GM12878 (cell line): ENCODE measurements around the gene RPS3A. TPM values are rescaled to one million over a fixed set of nuclear protein-coding genes. Genes with fewer than 3 reads are reported as not detected.
"Not testable (repeated sequence)": the region's sequence is repeated elsewhere in the genome, so short reads cannot be mapped to it uniquely, and the experiment has no call there.

Source experiments
- ATAC-seq: fragments of 200-7000 bp; cut with Tn5 transposase; 3 replicates; pipeline ENCODE4 v1.9.1; 2020; ENCODE audit warnings: mild to moderate bottlenecking, moderate library complexity
- BruUV-seq: library from RNA; stranded (reverse); fragments of 400-500 nt; replicated peaks from 2 replicates; lab custom pipeline; 2021; lab: Mats Ljungman, UMichigan
- CTCF ChIA-PET: fragments of 300-600 bp; sonication (Branson Sonifier 250); formaldehyde crosslinking; extraction: SDS; loops from one replicate; lab custom pipeline; 2021; ENCODE audit warnings: inconsistent platforms; lab: Yijun Ruan, JAX
- POLR2A ChIA-PET: fragments of 350-600 bp; formaldehyde crosslinking; extraction: SDS; loops from one replicate; lab custom pipeline; 2021; ENCODE audit warnings: inconsistent platforms; lab: Charles Lee
- RAD21 ChIA-PET: fragments of 300-600 bp; sonication (Branson Sonifier 250); formaldehyde crosslinking; loops from one replicate; lab custom pipeline; 2023; ENCODE audit warnings: antibody characterized with exemption; ENCODE audit not compliant: unreplicated experiment; lab: Charles Lee
- SMC1A ChIA-PET: fragments of 300-600 bp; sonication (Branson Sonifier 250); formaldehyde crosslinking; loops from one replicate; lab custom pipeline; 2023; ENCODE audit not compliant: unreplicated experiment, uncharacterized antibody; lab: Charles Lee
- DNase-seq: peaks from one replicate; pipeline ENCODE4 v3.0.0-alpha.2; 2011; ENCODE audit warnings: low read depth, low spot score
- FAIRE-seq: peaks from 3 replicates; lab custom pipeline; 2011; peaks lifted over from hg19 to GRCh38; lab: Jason Lieb, UNC
- H2AFZ ChIP-seq: 2 replicates; pipeline ENCODE4 v1.6.0; 2011; ENCODE audit warnings: low read depth, low read length, control low read depth; ENCODE audit not compliant: control insufficient read depth
- H3K27ac ChIP-seq: 2 replicates; pipeline ENCODE4 v1.5.1; 2011; ENCODE audit warnings: control low read depth; ENCODE audit not compliant: control insufficient read depth, insufficient read depth
- H3K27me3 ChIP-seq, 2 experiments: replicated peaks in 1 of 2; 2 replicates each; pipeline versions ENCODE4 v1.6.0 to v1.6.1; 2011; ENCODE audit warnings: low read length in 1 of 2; ENCODE audit not compliant: control insufficient read depth in 2 of 2, insufficient read depth in 2 of 2
- H3K36me3 ChIP-seq, 2 experiments: 2 replicates each; pipeline ENCODE4 v1.5.1; 2011; ENCODE audit warnings: low read length in 1 of 2; ENCODE audit not compliant: control insufficient read depth in 2 of 2, insufficient read depth in 2 of 2
- H3K4me1 ChIP-seq: 2 replicates; pipeline ENCODE4 v1.6.1; 2011; ENCODE audit warnings: mild to moderate bottlenecking, low read length, moderate library complexity, mixed read lengths; ENCODE audit not compliant: control insufficient read depth, insufficient read depth
- H3K4me2 ChIP-seq: 2 replicates; pipeline ENCODE4 v1.6.0; 2011; ENCODE audit warnings: control low read depth; ENCODE audit not compliant: control insufficient read depth, insufficient read depth
- H3K4me3 ChIP-seq: fragments of 200-600 bp; sonication (generic); 2 replicates; pipeline ENCODE4 v1.5.1; 2016
- H3K79me2 ChIP-seq: 2 replicates; pipeline ENCODE4 v1.6.0; 2011; ENCODE audit warnings: low read length; ENCODE audit not compliant: control insufficient read depth, insufficient read depth
- H3K9ac ChIP-seq: 2 replicates; pipeline ENCODE4 v1.8.0; 2011; ENCODE audit warnings: low read length, control low read depth, mixed read lengths; ENCODE audit not compliant: control insufficient read depth, insufficient read depth
- H3K9me3 ChIP-seq: replicated peaks from 3 replicates; pipeline ENCODE4 v1.5.1; 2011; ENCODE audit warnings: mild to moderate bottlenecking, low read length; ENCODE audit not compliant: control insufficient read depth, insufficient read depth
- H4K20me1 ChIP-seq: 2 replicates; pipeline ENCODE4 v1.6.0; 2011; ENCODE audit not compliant: control insufficient read depth, insufficient read depth
- CHD4 ChIP-seq: fragments of 200-600 bp; sonication (generic); IDR thresholded peaks from 2 replicates; pipeline ENCODE4 v1.6.1; 2016; ENCODE audit warnings: mild to moderate bottlenecking
- MEF2A ChIP-seq: IDR thresholded peaks from 2 replicates; pipeline ENCODE4 v1.6.1; 2011; ENCODE audit warnings: low read depth, mild to moderate bottlenecking, low read length, moderate library complexity; ENCODE audit not compliant: insufficient read depth
- MTA2 ChIP-seq: fragments of 450-650 bp; IDR thresholded peaks from 2 replicates; pipeline ENCODE4 v1.6.1; 2016; ENCODE audit warnings: low read depth, mild to moderate bottlenecking, moderate library complexity
- NFIC ChIP-seq: IDR thresholded peaks from 2 replicates; pipeline ENCODE4 v1.6.1; 2012; ENCODE audit warnings: low read depth, mild to moderate bottlenecking, inconsistent platforms, low read length, moderate library complexity
- REST ChIP-seq: IDR thresholded peaks from 2 replicates; pipeline ENCODE4 v1.6.1; 2012; ENCODE audit warnings: mild to moderate bottlenecking, low read depth, low read length
- SP1 ChIP-seq: IDR thresholded peaks from one replicate; pipeline ENCODE4 v1.6.1; 2011; ENCODE audit warnings: low read depth, low read length
- TARDBP ChIP-seq: IDR thresholded peaks from 2 replicates; pipeline ENCODE4 v1.6.1; 2016; ENCODE audit warnings: borderline replicate concordance
- TCF12 ChIP-seq: IDR thresholded peaks from 2 replicates; pipeline ENCODE4 v1.6.1; 2011; ENCODE audit warnings: low read depth, mild to moderate bottlenecking, low read length
- WGBS: methylation state at CpG from one replicate; pipeline ENCODE4 v1.1.6; 2016; ENCODE audit warnings: low lambda C conversion rate; ENCODE audit not compliant: insufficient replicate concordance, insufficient coverage; ENCODE audit errors: missing lambda C conversion rate; 5-methylcytosine and 5-hydroxymethylcytosine counted together
- in situ Hi-C: fragments of 300-500 bp; cut with MboI; formaldehyde crosslinking; loops from 9 replicates; pipeline ENCODE4 v1.14.3; 2018; ENCODE audit warnings: mixed read lengths
- intact Hi-C: fragments of 100-400 bp; cut with micrococcal nuclease; formaldehyde crosslinking; loops from one replicate; pipeline ENCODE4 v1.14.2; 2022; ENCODE audit not compliant: unreplicated experiment
- polyA plus RNA-seq, 11 experiments: library from polyadenylated mRNA; depleted of rRNA in 4 of 11; unstranded in 6 of 11; stranded (reverse) in 5 of 11; fragments of >200 nt; fragmentation: Nextera tagmentation in 4 of 11; fragmentation: Illumina TruSeq in 1 of 11; extraction: Ambion mirVana in 4 of 11; extraction: Trizol in 1 of 11; gene quantifications; 1 replicate in 1 of 11; 2 replicates in 10 of 11; pipeline versions ENCODE4 v1.2.1 to v1.2.3, GENCODE V29; 2011 to 2016; ENCODE audit warnings: inconsistent platforms in 2 of 11, missing spikeins in 2 of 11, low read depth in 1 of 11
- total RNA-seq, 4 experiments: library from RNA; depleted of rRNA in 3 of 4; stranded (reverse); fragments of >200 nt in 3 of 4; fragmentation: Illumina TruSeq in 1 of 4; extraction: Trizol in 1 of 4; gene quantifications; 2 replicates each; pipeline versions ENCODE4 v1.2.1 to v1.2.3, GENCODE V29; 2013 to 2021

The RPS3A gene
- total and polyA plus RNA-seq, 10 of the 15 experiments (the other 5 are each of a cell fraction or from before 2014, with no cell fraction given) = 1,754 to 5,827 (median 3,527) TPM

DNA sequence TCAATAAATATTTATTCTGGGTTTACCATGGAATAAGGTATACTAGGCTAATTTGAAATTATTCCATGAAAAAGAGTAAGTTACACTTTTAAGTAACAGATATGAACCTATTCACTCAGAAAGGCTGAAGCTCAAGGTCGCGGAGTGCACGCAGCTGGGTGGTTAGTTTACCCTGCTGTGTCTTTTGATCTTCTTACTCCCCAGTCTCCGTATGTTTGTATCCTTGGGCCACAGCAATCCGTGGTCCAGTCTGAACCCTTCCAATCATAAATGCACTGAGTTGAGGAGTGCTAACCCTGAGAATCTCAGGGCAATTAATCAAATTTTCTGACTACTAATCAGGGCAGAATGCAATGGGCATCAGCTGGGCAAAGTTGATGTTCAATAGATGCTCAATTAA is 33.9 kb downstream of the RPS3A start:
- Histone ChIP-seq H2AFZ (no peak overlapping the region), H3K36me3 (no peaks in the 10 kb centered on the region), H3K9ac (no peak overlapping the region), H3K4me3 (no peak overlapping the region), H3K27ac (no peak overlapping the region), H4K20me1 (no peaks in the 10 kb centered on the region), H3K27me3 (no peaks in the 10 kb centered on the region), H3K4me1 (no peaks in the 10 kb centered on the region), H3K79me2 (no peaks in the 10 kb centered on the region), H3K4me2 (no peak overlapping the region), H3K9me3 (no peaks in the 10 kb centered on the region)
- FAIRE-seq (no peak), DNase-seq (no peak), ATAC-seq (no peak)
- ChIA-PET RAD21 (no interaction called here), CTCF (interaction anchor here (1.0 kb wide), 1 partner anchor 16 kb away, joined by 4 read pairs; no protein-coding TSS in a partner anchor), SMC1A (no interaction called here), POLR2A (no interaction called here)
- in situ Hi-C loops = no loop called here
- intact Hi-C loops = no loop called here
- 68% methylated on average over 5 of the region's 5 CpGs for WGBS
- no peak for TF ChIP-seq REST
- no peak for TF ChIP-seq SP1
- no peak for TF ChIP-seq TCF12
- no peak for TF ChIP-seq TARDBP
- TF ChIP-seq CHD4 = no peak
- TF ChIP-seq MTA2 = no peak
- no peak for TF ChIP-seq MEF2A
- TF ChIP-seq NFIC = no peak
- no TSS peak for BruUV-seq

GRCh38 chr4:151136048-151136447 is 36.6 kb downstream of the RPS3A start:
- H3K36me3 ChIP-seq, ATAC-seq, FAIRE-seq, H3K27me3 ChIP-seq, in situ Hi-C loops, RAD21 ChIA-PET, POLR2A ChIA-PET, H3K27ac ChIP-seq, BruUV-seq, H3K9ac ChIP-seq, H3K4me3 ChIP-seq, H2AFZ ChIP-seq, DNase-seq, H3K9me3 ChIP-seq, intact Hi-C loops, H3K4me2 ChIP-seq, H3K79me2 ChIP-seq, H4K20me1 ChIP-seq, SMC1A ChIA-PET, H3K4me1 ChIP-seq: not testable (repeated sequence)
- CTCF ChIA-PET = interaction anchor here (1.2 to 1.4 kb wide), 2 partner anchors 8 to 144 kb away, joined by 3 to 4 read pairs; no protein-coding TSS in a partner anchor
- WGBS = 82% methylated on average over 3 of the region's 3 CpGs
